ENCODE data around the gene B4GALNT1.
A peak's percentile ranks its signal among the peaks of the same experiment; 100 is the strongest.
"Not testable (repeated sequence)": the region's sequence is repeated elsewhere in the genome, so short reads cannot be mapped to it uniquely, and the experiment has no call there.

The B4GALNT1 gene

GRCh38 chr12:57637364-57637763, 4.4 kb upstream of the B4GALNT1 start:
- DNase-seq (ENCODE audit: low spot score): no peak

- DNase-seq (ENCODE audit: low spot score): not testable (repeated sequence)
Observed at GRCh38 chr12:57636731-57637130, 3.7 kb upstream of the B4GALNT1 start.

- DNase-seq (ENCODE audit: low spot score): peak; percentile 81
Observed at GRCh38 chr12:57632073-57632957, 686 bp downstream of the B4GALNT1 start.

- DNase-seq (ENCODE audit: low spot score): peak; percentile 61
Observed at GRCh38 chr12:57631566-57632072, 1.4 kb downstream of the B4GALNT1 start.

GRCh38 chr12:57630891-57631433, 2.0 kb downstream of the B4GALNT1 start:
- peak; percentile 54 for DNase-seq (ENCODE audit: low spot score)

- no peak for DNase-seq (ENCODE audit: low spot score)
Observed at GRCh38 chr12:57629897-57630471, 3.0 kb downstream of the B4GALNT1 start.

GRCh38 chr12:57628280-57629191, 4.5 kb downstream of the B4GALNT1 start:
- no peak for DNase-seq (ENCODE audit: low spot score)

GRCh38 chr12:57627501-57628279, 5.3 kb downstream of the B4GALNT1 start:
- peak; percentile 74 for DNase-seq (ENCODE audit: low spot score)

GRCh38 chr12:57626921-57627445, 6.0 kb downstream of the B4GALNT1 start:
- DNase-seq (ENCODE audit: low spot score): no peak

GRCh38 chr12:57626111-57626920, 6.7 kb downstream of the B4GALNT1 start:
- DNase-seq (ENCODE audit: low spot score): peak; percentile 44

GRCh38 chr12:57625261-57626032, 7.6 kb downstream of the B4GALNT1 start:
- DNase-seq (ENCODE audit: low spot score): peak; percentile 45

GRCh38 chr12:57624441-57625220, 8.4 kb downstream of the B4GALNT1 start:
- DNase-seq (ENCODE audit: low spot score): peak; percentile 39

- peak; percentile 44 for DNase-seq (ENCODE audit: low spot score)
Observed at GRCh38 chr12:57623811-57624390, 9.1 kb downstream of the B4GALNT1 start.

GRCh38 chr12:57623385-57623784, 9.6 kb downstream of the B4GALNT1 start:
- DNase-seq (ENCODE audit: low spot score): peak; percentile 3

- DNase-seq (ENCODE audit: low spot score): peak; percentile 43
Observed at GRCh38 chr12:57622293-57623245, 10.4 kb downstream of the B4GALNT1 start.

GRCh38 chr12:57621497-57622292, 11.3 kb downstream of the B4GALNT1 start:
- peak; percentile 90 for DNase-seq (ENCODE audit: low spot score)

Data from ecto neural progenitor cell (in vitro differentiated cells).